ENCODE results near the gene TMEM233. TPM values are rescaled to one million over a fixed set of nuclear protein-coding genes. Genes with fewer than 3 reads are reported as not detected.

TMEM233 gene
- polyA plus RNA-seq, 2 of the 4 experiments (the other 2 are of a cell fraction): not detected

GRCh38 chr12:119630962-119631550 lies 37.5 kb downstream of the TMEM233 start (continued):
- TF ChIP-seq MYC (IDR thresholded peaks at IDR 0.05; ENCODE audit: borderline replicate concordance, low read length): no peak
- no peak for TF ChIP-seq CHD4 (IDR thresholded peaks at IDR 0.05; ENCODE audit: borderline replicate concordance)
- TF ChIP-seq HOXB13 (CRISPR knock-in tag; IDR thresholded peaks at IDR 0.05; ENCODE audit: low read depth): no peak
- TF ChIP-seq JUNB (IDR thresholded peaks at IDR 0.05): no peak

- ATAC-seq (no peak), DNase-seq (ENCODE audit: low read depth in 1 of 2, low spot score in 1 of 2) (no peak), FAIRE-seq (no peak)
- TF ChIP-seq FOSL2 (IDR thresholded peaks at IDR 0.05) (no peak), FOSL2 (CRISPR knock-in tag; IDR thresholded peaks at IDR 0.05) (no peak), MYC (IDR thresholded peaks at IDR 0.05; ENCODE audit: borderline replicate concordance, low read length) (no peak), RCOR1 (IDR thresholded peaks at IDR 0.05; ENCODE audit: low read depth, low read length) (no peak), POLR2A (IDR thresholded peaks at IDR 0.05; ENCODE audit: low read length) (no peak), EHF (CRISPR knock-in tag; IDR thresholded peaks at IDR 0.05) (no peak)
- Histone ChIP-seq H3K4me3 (no peak overlapping the region), H3K4me2 (no peak overlapping the region), H3K4me1 (no peaks in the 10 kb centered on the region), H3K27ac (no peak overlapping the region), H3K9me3 (no peaks in the 10 kb centered on the region)
- POLR2A ChIA-PET: no interaction called here
- CTCF ChIA-PET: no interaction called here
- 10% methylated on average over 4 of the region's 4 CpGs for WGBS (ENCODE audit: missing lambda C conversion rate)
Observed at GRCh38 chr12:119631930-119632678, 38.5 kb downstream of the TMEM233 start.

DNA sequence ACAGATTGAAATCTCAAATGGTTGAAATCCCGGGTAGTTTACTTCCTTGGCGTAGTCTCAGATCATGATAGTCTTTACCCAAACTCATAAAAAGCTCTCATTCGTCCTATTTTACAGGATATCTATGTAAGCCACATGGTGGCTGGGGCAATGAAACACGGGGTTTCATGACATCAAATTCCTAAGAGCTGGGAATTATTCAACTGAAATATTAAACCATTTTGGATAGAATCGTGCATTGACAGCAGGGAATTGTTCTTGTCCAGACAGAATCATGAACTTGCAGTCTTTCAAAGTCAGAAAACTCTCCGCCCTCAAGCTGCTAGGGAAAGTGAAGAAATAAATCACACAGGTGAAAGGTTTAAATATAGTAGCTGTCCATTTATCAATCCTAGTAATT lies 41.2 kb downstream of the TMEM233 start:
- ChIA-PET CTCF (interaction anchor here (0.6 kb wide), 3 partner anchors 29 to 191 kb away, joined by 3 to 4 read pairs (median 3); no protein-coding TSS in a partner anchor), POLR2A (no interaction called here)
- FAIRE-seq (no peak), DNase-seq (ENCODE audit: low read depth in 1 of 2, low spot score in 1 of 2) (no peak), ATAC-seq (no peak)
- no peaks in the 10 kb centered on the region for H3K9me3 ChIP-seq
- no peaks in the 10 kb centered on the region for H3K4me1 ChIP-seq
- no peak overlapping the region for H3K4me2 ChIP-seq
- no peak overlapping the region for H3K27ac ChIP-seq
- WGBS (ENCODE audit: missing lambda C conversion rate): 2% methylated on average over 6 of the region's 6 CpGs
- no peak overlapping the region for H3K4me3 ChIP-seq
- TF ChIP-seq NR3C1 (IDR thresholded peaks at IDR 0.05) (no peak), PHF8 (IDR thresholded peaks at IDR 0.05; ENCODE audit: borderline replicate concordance, low read depth) (no peak), CBX8 (IDR thresholded peaks at IDR 0.05) (no peak), EHMT2 (IDR thresholded peaks at IDR 0.05; ENCODE audit: low read depth) (no peak), HOXB5 (CRISPR knock-in tag; IDR thresholded peaks at IDR 0.05) (no peak), GATA3 (IDR thresholded peaks at IDR 0.05; ENCODE audit: borderline replicate concordance) (no peak), ELK1 (IDR thresholded peaks at IDR 0.05; ENCODE audit: low read depth, low read length) (no peak), KDM1A (IDR thresholded peaks at IDR 0.05; ENCODE audit: low read depth) (no peak), CBX2 (IDR thresholded peaks at IDR 0.05; ENCODE audit: borderline replicate concordance, low read depth) (no peak), RAD21 (conservative IDR thresholded peaks at IDR 0.05 in 1 of 2, IDR thresholded peaks at IDR 0.05 in 1 of 2) (no peak)
- TF ChIP-seq, protein P1, sequence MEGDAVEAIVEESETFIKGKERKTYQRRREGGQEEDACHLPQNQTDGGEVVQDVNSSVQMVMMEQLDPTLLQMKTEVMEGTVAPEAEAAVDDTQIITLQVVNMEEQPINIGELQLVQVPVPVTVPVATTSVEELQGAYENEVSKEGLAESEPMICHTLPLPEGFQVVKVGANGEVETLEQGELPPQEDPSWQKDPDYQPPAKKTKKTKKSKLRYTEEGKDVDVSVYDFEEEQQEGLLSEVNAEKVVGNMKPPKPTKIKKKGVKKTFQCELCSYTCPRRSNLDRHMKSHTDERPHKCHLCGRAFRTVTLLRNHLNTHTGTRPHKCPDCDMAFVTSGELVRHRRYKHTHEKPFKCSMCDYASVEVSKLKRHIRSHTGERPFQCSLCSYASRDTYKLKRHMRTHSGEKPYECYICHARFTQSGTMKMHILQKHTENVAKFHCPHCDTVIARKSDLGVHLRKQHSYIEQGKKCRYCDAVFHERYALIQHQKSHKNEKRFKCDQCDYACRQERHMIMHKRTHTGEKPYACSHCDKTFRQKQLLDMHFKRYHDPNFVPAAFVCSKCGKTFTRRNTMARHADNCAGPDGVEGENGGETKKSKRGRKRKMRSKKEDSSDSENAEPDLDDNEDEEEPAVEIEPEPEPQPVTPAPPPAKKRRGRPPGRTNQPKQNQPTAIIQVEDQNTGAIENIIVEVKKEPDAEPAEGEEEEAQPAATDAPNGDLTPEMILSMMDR (IDR thresholded peaks at IDR 0.05): no peak

Data from A549 (cell line).